GM23338 (cell line): ENCODE data around the gene VCL. TPM values are rescaled to one million over a fixed set of nuclear protein-coding genes. Genes with fewer than 3 reads are reported as not detected.

Source experiments
- ATAC-seq: fragments of 200-7000 bp; cut with Tn5 transposase; 3 replicates; pipeline ENCODE4 v1.9.1; 2020
- DNase-seq: peaks from one replicate; pipeline ENCODE4 v3.0.0-alpha.2; 2015; ENCODE audit warnings: low spot score
- H2AFZ ChIP-seq: fragments of 200-600 bp; sonication (generic); 2 replicates; pipeline ENCODE4 v1.8.0; 2016; ENCODE audit warnings: antibody characterized with exemption, mild to moderate bottlenecking, moderate library complexity
- H3F3A ChIP-seq: fragments of 200-600 bp; sonication (generic); replicated peaks from 2 replicates; pipeline ENCODE4 v1.8.0; 2017; ENCODE audit warnings: antibody characterized with exemption, mixed run types, low read depth
- H3K27ac ChIP-seq: fragments of 200-600 bp; sonication (generic); 2 replicates; pipeline ENCODE4 v1.6.1; 2016; ENCODE audit warnings: low read depth
- H3K27me3 ChIP-seq: fragments of 200-600 bp; sonication (generic); 2 replicates; pipeline ENCODE4 v1.8.0; 2016; ENCODE audit warnings: mild to moderate bottlenecking, mixed run types, moderate library complexity; ENCODE audit not compliant: insufficient read depth
- H3K36me3 ChIP-seq: fragments of 200-600 bp; sonication (generic); 2 replicates; pipeline ENCODE4 v1.8.0; 2016; ENCODE audit warnings: mild to moderate bottlenecking; ENCODE audit not compliant: insufficient read depth
- H3K4me1 ChIP-seq: fragments of 200-600 bp; sonication (generic); 2 replicates; pipeline ENCODE4 v1.8.0; 2016; ENCODE audit warnings: mild to moderate bottlenecking, moderate library complexity; ENCODE audit not compliant: insufficient read depth
- H3K4me2 ChIP-seq: fragments of 200-600 bp; sonication (generic); 2 replicates; pipeline ENCODE4 v1.7.1; 2017; ENCODE audit warnings: mixed run types
- H3K4me3 ChIP-seq: fragments of 200-600 bp; sonication (generic); 2 replicates; pipeline ENCODE4 v1.6.1; 2016; ENCODE audit warnings: mixed run types
- H3K79me2 ChIP-seq: fragments of 200-600 bp; sonication (generic); replicated peaks from 2 replicates; pipeline ENCODE4 v1.8.0; 2017; ENCODE audit warnings: mild to moderate bottlenecking; ENCODE audit not compliant: insufficient read depth
- H3K9me2 ChIP-seq: fragments of 200-600 bp; sonication (generic); 2 replicates; pipeline ENCODE4 v1.8.0; 2017; ENCODE audit not compliant: insufficient read depth
- H4K20me1 ChIP-seq: fragments of 200-600 bp; sonication (generic); replicated peaks from 2 replicates; pipeline ENCODE4 v1.8.0; 2017; ENCODE audit warnings: mild to moderate bottlenecking; ENCODE audit not compliant: insufficient read depth
- H3K27ac Mint-ChIP-seq: 2 replicates; pipeline ENCODE4 v1.8.0; 2020; ENCODE audit warnings: inconsistent platforms, mild to moderate bottlenecking, moderate library complexity, mixed read lengths
- H3K27me3 Mint-ChIP-seq: 3 replicates; pipeline ENCODE4 v1.8.0; 2022; ENCODE audit warnings: low read depth, mild to moderate bottlenecking, moderate library complexity, mixed read lengths, inconsistent platforms; ENCODE audit not compliant: insufficient read depth, poor library complexity
- H3K36me3 Mint-ChIP-seq: 3 replicates; pipeline ENCODE4 v1.8.0; 2021; ENCODE audit warnings: low read depth, mild to moderate bottlenecking, inconsistent platforms, moderate library complexity, mixed read lengths
- H3K4me1 Mint-ChIP-seq: 3 replicates; pipeline ENCODE4 v1.8.0; 2020; ENCODE audit warnings: mild to moderate bottlenecking, inconsistent platforms, mixed read lengths
- H3K4me3 Mint-ChIP-seq: 3 replicates; pipeline ENCODE4 v1.8.0; 2021; ENCODE audit warnings: moderate library complexity, mild to moderate bottlenecking, inconsistent platforms, mixed read lengths
- H3K9me3 Mint-ChIP-seq: 3 replicates; pipeline ENCODE4 v1.8.0; 2020; ENCODE audit warnings: moderate library complexity, mild to moderate bottlenecking, inconsistent platforms, mixed read lengths
- CREB1 ChIP-seq: fragments of 250-450 bp; sonication (Bioruptor Pico); IDR thresholded peaks from 2 replicates; pipeline ENCODE4 v1.5.0; 2020; ENCODE audit warnings: low read depth, mild to moderate bottlenecking, moderate library complexity
- EZH2 ChIP-seq: fragments of 200-600 bp; sonication (generic); IDR thresholded peaks from one replicate; pipeline ENCODE4 v1.8.0; 2017; ENCODE audit warnings: antibody characterized with exemption, mild to moderate bottlenecking, low read depth; ENCODE audit not compliant: unreplicated experiment
- EZH2phosphoT487 ChIP-seq: fragments of 200-600 bp; sonication (generic); IDR thresholded peaks from one replicate; pipeline ENCODE4 v1.8.1; 2018; ENCODE audit warnings: antibody characterized with exemption; ENCODE audit not compliant: unreplicated experiment
- JUNB ChIP-seq: IDR thresholded peaks from one replicate; pipeline ENCODE4 v1.6.1; 2016; ENCODE audit warnings: antibody characterized with exemption; ENCODE audit not compliant: unreplicated experiment
- NANOG ChIP-seq: IDR thresholded peaks from 2 replicates; pipeline ENCODE4 v1.6.1; 2016; ENCODE audit warnings: antibody characterized with exemption, borderline replicate concordance
- POLR2AphosphoS5 ChIP-seq: IDR thresholded peaks from 2 replicates; pipeline ENCODE4 v1.6.1; 2016; ENCODE audit warnings: antibody characterized with exemption, low read depth
- STAT1 ChIP-seq: IDR thresholded peaks from one replicate; pipeline ENCODE4 v1.6.1; 2016; ENCODE audit warnings: antibody characterized with exemption; ENCODE audit not compliant: unreplicated experiment
- ZNF114 ChIP-seq: fragments of 250-450 bp; sonication (Bioruptor Pico); IDR thresholded peaks from 2 replicates; pipeline ENCODE4 v1.5.0; 2020; ENCODE audit warnings: mild to moderate bottlenecking, moderate library complexity
- ZNF331 ChIP-seq: fragments of 250-450 bp; sonication (Bioruptor Pico); IDR thresholded peaks from 2 replicates; pipeline ENCODE4 v1.5.0; 2020; ENCODE audit warnings: low read depth, mild to moderate bottlenecking, moderate library complexity
- polyA plus RNA-seq: library from polyadenylated mRNA; unstranded; fragments of >200 nt; fragmentation: Nextera tagmentation; extraction: Ambion mirVana; gene quantifications from 2 replicates; pipeline ENCODE4 v1.2.1, GENCODE V29; 2016
- total RNA-seq: library from RNA; depleted of rRNA; stranded (reverse); fragments of >200 nt; shearing (Covaris generic); gene quantifications from 2 replicates; pipeline ENCODE4 v1.2.3, GENCODE V29; 2014
- TF ChIP-seq, protein P1 (sequence below): IDR thresholded peaks from 2 replicates; pipeline ENCODE4 v1.6.1; 2016; ENCODE audit warnings: antibody characterized with exemption
- TF ChIP-seq, protein P2 (sequence below): IDR thresholded peaks from one replicate; pipeline ENCODE4 v1.6.1; 2018; ENCODE audit warnings: antibody characterized with exemption; ENCODE audit not compliant: unreplicated experiment
- TF ChIP-seq, protein P3 (sequence below), 2 experiments: fragments of 200-600 bp in 1 of 2; sonication (generic) in 1 of 2; conservative IDR thresholded peaks; 2 replicates each; pipeline versions ENCODE4 v1.5.1 to v1.6.1; 2016 to 2017; ENCODE audit warnings: antibody characterized with exemption in 2 of 2, low read depth in 2 of 2, mild to moderate bottlenecking in 2 of 2, moderate library complexity in 1 of 2
- TF ChIP-seq, protein P4 (sequence below): fragments of 250-450 bp; sonication (Bioruptor Pico); IDR thresholded peaks from 2 replicates; pipeline ENCODE4 v1.5.0; 2020; ENCODE audit warnings: mild to moderate bottlenecking, moderate library complexity

Gene VCL
- total and polyA plus RNA-seq, 2 experiments from 2014 or later: 60.7 to 254 TPM

DNA sequence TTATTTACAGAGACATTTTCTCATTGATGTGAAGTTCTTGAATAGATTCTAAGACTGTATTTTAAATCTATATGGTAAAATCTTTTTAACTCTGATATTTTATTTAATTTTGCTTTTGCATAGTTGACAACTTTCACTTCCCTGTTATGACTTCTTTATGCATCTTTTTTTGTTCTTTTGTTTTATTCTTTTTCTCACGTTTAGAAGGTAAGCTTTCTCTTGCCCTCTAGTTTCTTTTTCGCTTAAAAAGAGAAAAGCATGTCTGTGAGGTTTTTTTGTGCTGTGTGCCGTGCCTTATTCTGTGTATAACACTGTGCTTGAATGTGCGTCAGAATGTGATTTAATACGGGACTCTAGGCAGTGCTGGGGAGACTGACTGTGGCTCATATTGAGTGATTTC lies 78.0 kb downstream of the VCL start:
- no peaks in the 10 kb centered on the region for H4K20me1 ChIP-seq

More for the DNA sequence above, 78.0 kb downstream of the VCL start:
- no peak for TF ChIP-seq EZH2phosphoT487
- no peak for TF ChIP-seq ZNF331 (CRISPR knock-in tag)
- TF ChIP-seq, protein P1, sequence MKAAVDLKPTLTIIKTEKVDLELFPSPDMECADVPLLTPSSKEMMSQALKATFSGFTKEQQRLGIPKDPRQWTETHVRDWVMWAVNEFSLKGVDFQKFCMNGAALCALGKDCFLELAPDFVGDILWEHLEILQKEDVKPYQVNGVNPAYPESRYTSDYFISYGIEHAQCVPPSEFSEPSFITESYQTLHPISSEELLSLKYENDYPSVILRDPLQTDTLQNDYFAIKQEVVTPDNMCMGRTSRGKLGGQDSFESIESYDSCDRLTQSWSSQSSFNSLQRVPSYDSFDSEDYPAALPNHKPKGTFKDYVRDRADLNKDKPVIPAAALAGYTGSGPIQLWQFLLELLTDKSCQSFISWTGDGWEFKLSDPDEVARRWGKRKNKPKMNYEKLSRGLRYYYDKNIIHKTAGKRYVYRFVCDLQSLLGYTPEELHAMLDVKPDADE: no peak
- no peak for TF ChIP-seq CREB1
- TF ChIP-seq EZH2: no peak
- no peak for TF ChIP-seq JUNB
- no peak for TF ChIP-seq STAT1
- TF ChIP-seq, protein P2, sequence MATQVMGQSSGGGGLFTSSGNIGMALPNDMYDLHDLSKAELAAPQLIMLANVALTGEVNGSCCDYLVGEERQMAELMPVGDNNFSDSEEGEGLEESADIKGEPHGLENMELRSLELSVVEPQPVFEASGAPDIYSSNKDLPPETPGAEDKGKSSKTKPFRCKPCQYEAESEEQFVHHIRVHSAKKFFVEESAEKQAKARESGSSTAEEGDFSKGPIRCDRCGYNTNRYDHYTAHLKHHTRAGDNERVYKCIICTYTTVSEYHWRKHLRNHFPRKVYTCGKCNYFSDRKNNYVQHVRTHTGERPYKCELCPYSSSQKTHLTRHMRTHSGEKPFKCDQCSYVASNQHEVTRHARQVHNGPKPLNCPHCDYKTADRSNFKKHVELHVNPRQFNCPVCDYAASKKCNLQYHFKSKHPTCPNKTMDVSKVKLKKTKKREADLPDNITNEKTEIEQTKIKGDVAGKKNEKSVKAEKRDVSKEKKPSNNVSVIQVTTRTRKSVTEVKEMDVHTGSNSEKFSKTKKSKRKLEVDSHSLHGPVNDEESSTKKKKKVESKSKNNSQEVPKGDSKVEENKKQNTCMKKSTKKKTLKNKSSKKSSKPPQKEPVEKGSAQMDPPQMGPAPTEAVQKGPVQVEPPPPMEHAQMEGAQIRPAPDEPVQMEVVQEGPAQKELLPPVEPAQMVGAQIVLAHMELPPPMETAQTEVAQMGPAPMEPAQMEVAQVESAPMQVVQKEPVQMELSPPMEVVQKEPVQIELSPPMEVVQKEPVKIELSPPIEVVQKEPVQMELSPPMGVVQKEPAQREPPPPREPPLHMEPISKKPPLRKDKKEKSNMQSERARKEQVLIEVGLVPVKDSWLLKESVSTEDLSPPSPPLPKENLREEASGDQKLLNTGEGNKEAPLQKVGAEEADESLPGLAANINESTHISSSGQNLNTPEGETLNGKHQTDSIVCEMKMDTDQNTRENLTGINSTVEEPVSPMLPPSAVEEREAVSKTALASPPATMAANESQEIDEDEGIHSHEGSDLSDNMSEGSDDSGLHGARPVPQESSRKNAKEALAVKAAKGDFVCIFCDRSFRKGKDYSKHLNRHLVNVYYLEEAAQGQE: no peak
- TF ChIP-seq ZNF114 (CRISPR knock-in tag): no peak
- no peak for TF ChIP-seq POLR2AphosphoS5
- TF ChIP-seq, protein P3, sequence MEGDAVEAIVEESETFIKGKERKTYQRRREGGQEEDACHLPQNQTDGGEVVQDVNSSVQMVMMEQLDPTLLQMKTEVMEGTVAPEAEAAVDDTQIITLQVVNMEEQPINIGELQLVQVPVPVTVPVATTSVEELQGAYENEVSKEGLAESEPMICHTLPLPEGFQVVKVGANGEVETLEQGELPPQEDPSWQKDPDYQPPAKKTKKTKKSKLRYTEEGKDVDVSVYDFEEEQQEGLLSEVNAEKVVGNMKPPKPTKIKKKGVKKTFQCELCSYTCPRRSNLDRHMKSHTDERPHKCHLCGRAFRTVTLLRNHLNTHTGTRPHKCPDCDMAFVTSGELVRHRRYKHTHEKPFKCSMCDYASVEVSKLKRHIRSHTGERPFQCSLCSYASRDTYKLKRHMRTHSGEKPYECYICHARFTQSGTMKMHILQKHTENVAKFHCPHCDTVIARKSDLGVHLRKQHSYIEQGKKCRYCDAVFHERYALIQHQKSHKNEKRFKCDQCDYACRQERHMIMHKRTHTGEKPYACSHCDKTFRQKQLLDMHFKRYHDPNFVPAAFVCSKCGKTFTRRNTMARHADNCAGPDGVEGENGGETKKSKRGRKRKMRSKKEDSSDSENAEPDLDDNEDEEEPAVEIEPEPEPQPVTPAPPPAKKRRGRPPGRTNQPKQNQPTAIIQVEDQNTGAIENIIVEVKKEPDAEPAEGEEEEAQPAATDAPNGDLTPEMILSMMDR (conservative IDR thresholded peaks at IDR 0.05; ENCODE audit: low read depth in 2 of 2): no peak
- TF ChIP-seq, protein P4, sequence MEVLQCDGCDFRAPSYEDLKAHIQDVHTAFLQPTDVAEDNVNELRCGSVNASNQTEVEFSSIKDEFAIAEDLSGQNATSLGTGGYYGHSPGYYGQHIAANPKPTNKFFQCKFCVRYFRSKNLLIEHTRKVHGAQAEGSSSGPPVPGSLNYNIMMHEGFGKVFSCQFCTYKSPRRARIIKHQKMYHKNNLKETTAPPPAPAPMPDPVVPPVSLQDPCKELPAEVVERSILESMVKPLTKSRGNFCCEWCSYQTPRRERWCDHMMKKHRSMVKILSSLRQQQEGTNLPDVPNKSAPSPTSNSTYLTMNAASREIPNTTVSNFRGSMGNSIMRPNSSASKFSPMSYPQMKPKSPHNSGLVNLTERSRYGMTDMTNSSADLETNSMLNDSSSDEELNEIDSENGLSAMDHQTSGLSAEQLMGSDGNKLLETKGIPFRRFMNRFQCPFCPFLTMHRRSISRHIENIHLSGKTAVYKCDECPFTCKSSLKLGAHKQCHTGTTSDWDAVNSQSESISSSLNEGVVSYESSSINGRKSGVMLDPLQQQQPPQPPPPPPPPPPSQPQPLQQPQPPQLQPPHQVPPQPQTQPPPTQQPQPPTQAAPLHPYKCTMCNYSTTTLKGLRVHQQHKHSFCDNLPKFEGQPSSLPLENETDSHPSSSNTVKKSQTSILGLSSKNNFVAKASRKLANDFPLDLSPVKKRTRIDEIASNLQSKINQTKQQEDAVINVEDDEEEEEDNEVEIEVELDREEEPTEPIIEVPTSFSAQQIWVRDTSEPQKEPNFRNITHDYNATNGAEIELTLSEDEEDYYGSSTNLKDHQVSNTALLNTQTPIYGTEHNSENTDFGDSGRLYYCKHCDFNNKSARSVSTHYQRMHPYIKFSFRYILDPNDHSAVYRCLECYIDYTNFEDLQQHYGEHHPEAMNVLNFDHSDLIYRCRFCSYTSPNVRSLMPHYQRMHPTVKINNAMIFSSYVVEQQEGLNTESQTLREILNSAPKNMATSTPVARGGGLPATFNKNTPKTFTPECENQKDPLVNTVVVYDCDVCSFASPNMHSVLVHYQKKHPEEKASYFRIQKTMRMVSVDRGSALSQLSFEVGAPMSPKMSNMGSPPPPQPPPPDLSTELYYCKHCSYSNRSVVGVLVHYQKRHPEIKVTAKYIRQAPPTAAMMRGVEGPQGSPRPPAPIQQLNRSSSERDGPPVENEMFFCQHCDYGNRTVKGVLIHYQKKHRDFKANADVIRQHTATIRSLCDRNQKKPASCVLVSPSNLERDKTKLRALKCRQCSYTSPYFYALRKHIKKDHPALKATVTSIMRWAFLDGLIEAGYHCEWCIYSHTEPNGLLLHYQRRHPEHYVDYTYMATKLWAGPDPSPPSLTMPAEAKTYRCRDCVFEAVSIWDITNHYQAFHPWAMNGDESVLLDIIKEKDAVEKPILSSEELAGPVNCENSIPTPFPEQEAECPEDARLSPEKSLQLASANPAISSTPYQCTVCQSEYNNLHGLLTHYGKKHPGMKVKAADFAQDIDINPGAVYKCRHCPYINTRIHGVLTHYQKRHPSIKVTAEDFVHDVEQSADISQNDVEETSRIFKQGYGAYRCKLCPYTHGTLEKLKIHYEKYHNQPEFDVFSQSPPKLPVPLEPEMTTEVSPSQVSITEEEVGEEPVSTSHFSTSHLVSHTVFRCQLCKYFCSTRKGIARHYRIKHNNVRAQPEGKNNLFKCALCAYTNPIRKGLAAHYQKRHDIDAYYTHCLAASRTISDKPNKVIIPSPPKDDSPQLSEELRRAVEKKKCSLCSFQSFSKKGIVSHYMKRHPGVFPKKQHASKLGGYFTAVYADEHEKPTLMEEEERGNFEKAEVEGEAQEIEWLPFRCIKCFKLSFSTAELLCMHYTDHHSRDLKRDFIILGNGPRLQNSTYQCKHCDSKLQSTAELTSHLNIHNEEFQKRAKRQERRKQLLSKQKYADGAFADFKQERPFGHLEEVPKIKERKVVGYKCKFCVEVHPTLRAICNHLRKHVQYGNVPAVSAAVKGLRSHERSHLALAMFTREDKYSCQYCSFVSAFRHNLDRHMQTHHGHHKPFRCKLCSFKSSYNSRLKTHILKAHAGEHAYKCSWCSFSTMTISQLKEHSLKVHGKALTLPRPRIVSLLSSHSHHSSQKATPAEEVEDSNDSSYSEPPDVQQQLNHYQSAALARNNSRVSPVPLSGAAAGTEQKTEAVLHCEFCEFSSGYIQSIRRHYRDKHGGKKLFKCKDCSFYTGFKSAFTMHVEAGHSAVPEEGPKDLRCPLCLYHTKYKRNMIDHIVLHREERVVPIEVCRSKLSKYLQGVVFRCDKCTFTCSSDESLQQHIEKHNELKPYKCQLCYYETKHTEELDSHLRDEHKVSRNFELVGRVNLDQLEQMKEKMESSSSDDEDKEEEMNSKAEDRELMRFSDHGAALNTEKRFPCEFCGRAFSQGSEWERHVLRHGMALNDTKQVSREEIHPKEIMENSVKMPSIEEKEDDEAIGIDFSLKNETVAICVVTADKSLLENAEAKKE (CRISPR knock-in tag): no peak
- no peak for TF ChIP-seq NANOG
- Histone ChIP-seq H3K4me3 (no peak overlapping the region), H3K27me3 (no peaks in the 10 kb centered on the region), H3K4me2 (no peak overlapping the region), H2AFZ (no peak overlapping the region), H3K36me3 (peaks cover 5% of the 10 kb centered on the region), H3F3A (no peaks in the 10 kb centered on the region), H3K4me1 (peaks cover 63% of the 10 kb centered on the region), H3K9me2 (no peaks in the 10 kb centered on the region), H3K79me2 (peaks cover 7% of the 10 kb centered on the region; the same call in 1 of the 2 replicates), H3K27ac (0 out of 2 replicates have a peak overlapping the region, but pooled peaks have one; percentile 35)
- Mint-ChIP-seq H3K36me3 (peaks cover 52% of the 10 kb centered on the region), H3K27me3 (no peaks in the 10 kb centered on the region), H3K4me3 (no peak overlapping the region), H3K27ac (no peak overlapping the region; the same call in 1 of the 2 replicates), H3K4me1 (peaks cover 62% of the 10 kb centered on the region), H3K9me3 (no peaks in the 10 kb centered on the region)
- ATAC-seq (no peak), DNase-seq (no peak)
